HG03060 (cell line): ENCODE results near the gene C1QTNF5.

ENCODE experiments used
- ATAC-seq: cut with Tn5 transposase; IDR thresholded peaks from one replicate; pipeline ENCODE4 v1.9.1; 2021; ENCODE audit warnings: low read depth, moderate number of reproducible peaks; ENCODE audit not compliant: unreplicated experiment

C1QTNF5 gene

GRCh38 chr11:119373059-119373920, 32.6 kb upstream of the C1QTNF5 start:
- ATAC-seq, result no peak

GRCh38 chr11:119372260-119373058, 31.8 kb upstream of the C1QTNF5 start:
- no peak for ATAC-seq

- no peak for ATAC-seq
Measured at GRCh38 chr11:119371778-119372182, 31.1 kb upstream of the C1QTNF5 start.

DNA sequence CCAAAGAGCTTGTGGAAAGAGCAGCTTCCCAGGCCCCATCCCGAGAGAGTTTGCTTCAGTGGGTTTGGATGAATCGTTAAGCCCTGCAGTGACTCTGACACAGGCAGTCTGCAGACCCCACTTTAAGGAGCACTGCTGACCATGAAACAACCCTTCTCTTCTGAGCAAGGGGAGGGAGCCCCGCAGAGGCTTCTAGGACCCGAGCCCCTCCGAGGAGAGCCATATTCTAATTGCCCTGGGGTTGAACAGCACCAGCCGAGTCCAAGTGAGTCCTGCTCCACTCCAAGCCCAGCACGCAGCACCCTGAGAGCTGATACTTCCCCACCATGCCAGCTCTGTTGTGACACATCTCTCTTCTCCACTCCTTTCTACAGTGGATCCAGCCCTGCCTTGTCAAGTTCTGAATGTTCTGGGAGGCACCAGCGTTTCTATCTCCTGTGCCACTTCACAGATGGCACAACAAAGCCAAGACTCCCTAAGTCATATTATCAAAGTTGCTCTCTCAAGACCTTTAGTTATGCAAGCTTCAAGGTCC, 30.5 kb upstream of the C1QTNF5 start:
- no peak for ATAC-seq

GRCh38 chr11:119370486-119371046, 29.9 kb upstream of the C1QTNF5 start:
- no peak for ATAC-seq

GRCh38 chr11:119369132-119369925, 28.6 kb upstream of the C1QTNF5 start:
- no peak for ATAC-seq

GRCh38 chr11:119368121-119369034, 27.7 kb upstream of the C1QTNF5 start:
- ATAC-seq, result no peak

GRCh38 chr11:119367661-119368120, 27.0 kb upstream of the C1QTNF5 start:
- ATAC-seq, result no peak

DNA sequence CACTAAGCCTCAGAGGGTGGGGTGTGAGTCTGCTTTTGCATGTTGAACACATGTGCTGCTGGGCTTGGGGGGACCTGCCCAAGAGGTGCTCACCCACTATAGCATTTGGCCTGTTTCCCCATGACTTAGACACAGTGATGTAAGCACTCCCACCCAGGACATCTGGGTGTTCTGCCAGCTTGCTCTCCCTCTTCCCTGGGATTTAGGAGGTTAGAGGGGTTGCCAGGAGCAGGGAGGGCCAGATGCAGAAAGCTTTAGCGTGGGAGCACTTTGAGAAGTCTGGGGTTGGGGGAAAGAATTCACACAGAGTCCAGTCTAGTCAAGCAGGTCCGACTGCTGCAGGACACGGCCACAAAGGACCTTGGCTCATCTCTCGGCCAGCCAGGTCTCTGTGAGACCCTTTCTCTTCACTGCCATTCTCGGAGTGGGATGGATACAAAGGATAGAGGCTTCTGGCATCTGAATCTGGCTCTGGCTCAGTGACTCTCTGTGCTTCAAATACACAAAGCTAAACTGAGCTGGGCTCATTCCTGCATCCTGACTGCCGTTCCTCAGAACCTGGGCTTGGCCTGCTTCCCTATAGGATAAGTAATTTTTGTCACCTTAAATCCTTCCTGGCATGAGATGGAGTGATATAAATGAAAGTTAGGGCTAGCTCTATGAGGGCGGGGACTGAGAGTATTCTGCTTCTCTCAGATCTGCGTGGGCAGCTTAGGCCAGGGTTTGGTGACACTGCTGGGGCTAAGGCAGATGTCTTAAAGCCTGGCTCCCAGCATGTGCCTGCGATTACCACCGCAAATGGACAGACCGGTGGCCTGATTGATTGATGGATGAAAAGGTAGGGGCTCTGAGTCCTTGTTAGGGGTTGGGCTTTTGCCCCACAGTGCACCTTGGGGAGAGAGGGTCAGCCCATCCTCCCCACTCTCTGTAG, 26.3 kb upstream of the C1QTNF5 start:
- no peak for ATAC-seq

GRCh38 chr11:119365071-119365591, 24.4 kb upstream of the C1QTNF5 start:
- ATAC-seq, result no peak

GRCh38 chr11:119363851-119364590, 23.3 kb upstream of the C1QTNF5 start:
- ATAC-seq, result no peak

DNA sequence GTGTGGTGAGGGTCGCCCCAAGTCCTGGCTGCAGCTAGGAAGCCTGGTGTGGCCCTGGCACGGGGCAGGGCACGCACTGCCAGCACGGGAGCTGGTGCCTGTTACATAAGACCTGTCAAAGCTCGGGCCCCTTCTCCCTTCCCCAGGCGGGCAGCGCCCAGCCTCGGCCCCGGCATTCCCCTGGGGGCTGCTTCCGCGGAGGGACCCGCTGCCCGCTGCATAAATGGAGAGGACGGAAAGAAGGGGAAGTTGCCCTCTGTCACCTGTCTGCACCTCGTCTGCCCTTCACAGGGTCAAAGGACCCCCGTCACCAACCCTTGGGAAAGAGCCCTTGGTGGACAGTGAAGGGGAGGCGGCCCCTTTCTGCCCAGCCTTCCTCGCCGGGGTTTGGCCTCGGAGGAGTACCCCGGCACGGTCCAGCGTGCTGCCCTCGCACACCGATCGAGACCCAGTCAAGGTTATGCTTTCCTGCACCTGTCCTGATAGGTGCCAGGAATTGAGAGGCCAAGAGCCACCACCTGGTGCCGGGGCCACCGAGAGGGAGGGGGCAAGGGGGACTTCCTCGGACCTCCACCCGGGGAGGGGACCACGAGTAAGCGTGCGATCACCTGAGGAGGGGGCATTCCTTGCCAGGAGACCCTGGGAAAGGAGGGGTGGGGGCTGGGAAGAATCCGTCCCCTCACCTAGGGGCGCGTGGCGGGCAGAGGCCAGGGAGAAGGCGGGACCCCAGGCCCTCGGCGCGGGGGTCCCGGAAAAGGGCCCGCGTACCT, 22.6 kb upstream of the C1QTNF5 start:
- no peak for ATAC-seq

DNA sequence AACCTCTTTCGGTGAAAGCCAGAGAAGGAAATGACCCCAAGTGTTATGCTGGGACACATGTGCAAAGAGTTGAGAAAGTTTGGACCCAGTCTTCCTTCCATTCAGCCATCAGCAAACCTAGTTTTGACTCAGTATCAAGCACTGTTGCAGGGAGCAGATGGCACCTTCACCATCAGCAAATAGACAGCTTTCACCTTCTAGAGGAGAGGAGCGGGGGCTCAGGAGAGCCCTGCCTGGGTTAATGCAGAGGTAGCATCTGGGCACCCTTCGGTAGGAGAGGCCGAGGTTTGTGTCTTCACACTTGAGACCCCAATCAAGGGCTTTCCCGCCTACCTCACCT, 22.0 kb upstream of the C1QTNF5 start:
- ATAC-seq, result no peak

GRCh38 chr11:119361941-119362725, 21.4 kb upstream of the C1QTNF5 start:
- ATAC-seq, result no peak

- no peak for ATAC-seq
Measured at GRCh38 chr11:119361056-119361787, 20.5 kb upstream of the C1QTNF5 start.
